OCI-LY3 (cell line): ENCODE results near the gene CARD19.

ENCODE experiments used
- H2AFZ ChIP-seq: fragments of 200-600, 300-600 bp; shearing (Covaris generic); 2 replicates; pipeline ENCODE4 v1.6.0; 2014; ENCODE audit warnings: antibody characterized with exemption, low read depth, low read length
- H3K27ac ChIP-seq: fragments of 200-600, 300-600 bp; sonication (generic); 2 replicates; pipeline ENCODE4 v1.5.1; 2014; ENCODE audit warnings: mild to moderate bottlenecking, low read length, moderate library complexity, mixed read lengths
- H3K27me3 ChIP-seq: fragments of 200-600, 300-600 bp; sonication (generic); 2 replicates; pipeline ENCODE4 v1.6.1; 2014; ENCODE audit warnings: low read depth, low read length, mixed read lengths
- H3K36me3 ChIP-seq: fragments of 200-600, 300-600 bp; sonication (generic); replicated peaks from 2 replicates; pipeline ENCODE3; 2014; ENCODE audit warnings: low read depth, low read length, mixed read lengths
- H3K4me1 ChIP-seq: fragments of 300-600, 200-600 bp; sonication (generic); 2 replicates; pipeline ENCODE4 v1.6.1; 2014; ENCODE audit warnings: low read length, mixed read lengths
- H3K4me2 ChIP-seq: fragments of 200-600, 300-600 bp; sonication (generic); 2 replicates; pipeline ENCODE4 v1.6.1; 2014; ENCODE audit warnings: low read length, mixed read lengths
- H3K4me3 ChIP-seq: fragments of 300-600, 200-600 bp; sonication (generic); 2 replicates; pipeline ENCODE4 v1.5.1; 2014; ENCODE audit warnings: antibody characterized with exemption, mild to moderate bottlenecking, low read length, moderate library complexity
- H3K79me2 ChIP-seq: fragments of 300-600, 200-600 bp; shearing (Covaris generic); 2 replicates; pipeline ENCODE4 v1.6.1; 2014; ENCODE audit warnings: mild to moderate bottlenecking, low read length, mixed read lengths
- H3K9ac ChIP-seq: fragments of 300-600, 200-600 bp; shearing (Covaris generic); 2 replicates; pipeline ENCODE4 v1.6.0; 2014; ENCODE audit warnings: mild to moderate bottlenecking, low read length, moderate library complexity
- H3K9me3 ChIP-seq: fragments of 200-600, 300-600 bp; shearing (Covaris generic); 2 replicates; pipeline ENCODE4 v1.6.1; 2014; ENCODE audit warnings: low read length, mixed read lengths; ENCODE audit not compliant: insufficient read depth
- H4K20me1 ChIP-seq: fragments of 200-600, 300-600 bp; sonication (generic); 2 replicates; pipeline ENCODE4 v1.6.1; 2016; ENCODE audit warnings: low read length, mixed read lengths; ENCODE audit not compliant: insufficient read depth
- EZH2phosphoT487 ChIP-seq: fragments of 200-600 bp; shearing (Covaris generic); IDR thresholded peaks from 2 replicates; pipeline ENCODE4 v1.6.1; 2018; ENCODE audit warnings: antibody characterized with exemption, mixed run types, low read depth
- TF ChIP-seq, protein P1 (sequence below): fragments of 200-600, 300-600 bp; sonication (generic); IDR thresholded peaks from 2 replicates; pipeline ENCODE4 v1.5.1; 2014; ENCODE audit warnings: antibody characterized with exemption, low read length, low read depth

The CARD19 gene

DNA sequence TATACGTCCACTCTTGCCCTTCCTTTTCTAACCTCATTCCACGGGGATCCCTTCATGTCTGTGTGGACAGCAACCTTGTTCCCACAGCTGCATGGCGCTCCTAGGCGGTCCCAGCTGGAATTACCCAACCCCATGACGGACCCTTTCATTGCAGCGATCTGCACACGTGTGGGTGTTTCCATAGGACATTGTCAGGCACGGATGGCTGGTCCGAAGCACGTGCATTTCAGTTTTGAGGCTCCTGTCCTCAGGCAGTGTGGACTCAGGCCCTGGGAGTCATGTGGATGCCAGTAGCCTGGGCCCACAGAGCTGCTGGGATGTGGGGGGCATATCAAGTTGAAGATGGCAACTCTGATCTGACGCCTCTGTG is 15.0 kb downstream of the CARD19 start:
- no peaks in the 10 kb centered on the region for H3K9me3 ChIP-seq
- H3K4me1 ChIP-seq, result peaks cover 41% of the 10 kb centered on the region
- TF ChIP-seq EZH2phosphoT487, result no peak
- TF ChIP-seq, protein P1, sequence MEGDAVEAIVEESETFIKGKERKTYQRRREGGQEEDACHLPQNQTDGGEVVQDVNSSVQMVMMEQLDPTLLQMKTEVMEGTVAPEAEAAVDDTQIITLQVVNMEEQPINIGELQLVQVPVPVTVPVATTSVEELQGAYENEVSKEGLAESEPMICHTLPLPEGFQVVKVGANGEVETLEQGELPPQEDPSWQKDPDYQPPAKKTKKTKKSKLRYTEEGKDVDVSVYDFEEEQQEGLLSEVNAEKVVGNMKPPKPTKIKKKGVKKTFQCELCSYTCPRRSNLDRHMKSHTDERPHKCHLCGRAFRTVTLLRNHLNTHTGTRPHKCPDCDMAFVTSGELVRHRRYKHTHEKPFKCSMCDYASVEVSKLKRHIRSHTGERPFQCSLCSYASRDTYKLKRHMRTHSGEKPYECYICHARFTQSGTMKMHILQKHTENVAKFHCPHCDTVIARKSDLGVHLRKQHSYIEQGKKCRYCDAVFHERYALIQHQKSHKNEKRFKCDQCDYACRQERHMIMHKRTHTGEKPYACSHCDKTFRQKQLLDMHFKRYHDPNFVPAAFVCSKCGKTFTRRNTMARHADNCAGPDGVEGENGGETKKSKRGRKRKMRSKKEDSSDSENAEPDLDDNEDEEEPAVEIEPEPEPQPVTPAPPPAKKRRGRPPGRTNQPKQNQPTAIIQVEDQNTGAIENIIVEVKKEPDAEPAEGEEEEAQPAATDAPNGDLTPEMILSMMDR, result no peak
- H3K79me2 ChIP-seq, result 0 out of 2 replicates have a peak, but pooled peaks cover 3% of the 10 kb centered on the region
- no peaks in the 10 kb centered on the region for H3K36me3 ChIP-seq
- no peak overlapping the region for H3K4me2 ChIP-seq
- no peak overlapping the region for H2AFZ ChIP-seq
- no peak overlapping the region for H3K27ac ChIP-seq
- no peaks in the 10 kb centered on the region for H3K27me3 ChIP-seq
- no peaks in the 10 kb centered on the region for H4K20me1 ChIP-seq
- no peak overlapping the region for H3K9ac ChIP-seq
- H3K4me3 ChIP-seq, result no peak overlapping the region

GRCh38 chr9:93111371-93112115 is 15.5 kb downstream of the CARD19 start:
- Histone ChIP-seq H3K4me3 (no peak overlapping the region), H3K4me2 (no peak overlapping the region), H4K20me1 (no peaks in the 10 kb centered on the region), H3K79me2 (0 out of 2 replicates have a peak, but pooled peaks cover 3% of the 10 kb centered on the region), H3K9ac (no peak overlapping the region), H3K36me3 (no peaks in the 10 kb centered on the region), H3K4me1 (peaks cover 40% of the 10 kb centered on the region), H3K9me3 (no peaks in the 10 kb centered on the region), H3K27me3 (no peaks in the 10 kb centered on the region), H2AFZ (no peak overlapping the region), H3K27ac (no peak overlapping the region)
- TF ChIP-seq EZH2phosphoT487, result no peak
- TF ChIP-seq, protein P1, result no peak

DNA sequence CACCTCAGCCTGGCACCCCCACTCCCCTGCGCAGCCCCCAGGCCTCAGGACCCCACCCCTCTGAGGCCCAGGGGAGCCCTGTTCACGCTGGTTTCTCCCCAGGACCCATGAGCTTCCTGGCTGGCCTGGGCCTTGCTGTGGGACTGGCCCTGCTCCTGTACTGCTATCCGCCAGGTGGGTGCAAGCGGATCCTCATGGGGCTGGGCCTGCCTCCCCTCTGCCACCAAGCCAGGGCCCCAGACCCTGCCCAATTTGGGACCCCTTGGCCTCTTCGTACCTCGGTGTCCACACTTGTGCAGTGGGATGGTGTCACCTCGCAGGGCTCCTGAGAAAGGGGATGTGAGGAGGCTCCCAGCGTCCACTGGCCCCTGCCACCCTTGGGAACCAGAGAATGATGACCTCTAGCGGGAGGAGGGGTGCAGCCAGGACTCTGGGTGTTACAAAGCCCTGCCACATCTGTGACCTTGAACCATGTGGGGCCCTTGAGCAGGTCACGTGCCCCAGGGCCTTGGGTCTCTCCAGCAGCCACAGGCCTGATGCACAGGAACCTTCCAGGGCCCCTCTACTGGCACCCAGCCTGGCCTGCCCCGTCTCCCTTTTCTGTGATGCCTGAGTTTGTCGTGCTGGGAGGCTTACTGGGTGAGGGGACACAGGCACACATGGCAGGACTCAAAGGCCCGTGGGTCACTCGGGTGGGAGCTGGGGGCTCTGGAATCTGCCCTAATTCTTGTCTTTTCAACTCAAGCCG is 16.3 kb downstream of the CARD19 start:
- no peak for TF ChIP-seq EZH2phosphoT487
- TF ChIP-seq, protein P1, result no peak
- H2AFZ ChIP-seq, result no peak overlapping the region
- no peak overlapping the region for H3K27ac ChIP-seq
- H3K4me2 ChIP-seq, result no peak overlapping the region
- H3K79me2 ChIP-seq, result 0 out of 2 replicates have a peak, but pooled peaks cover 2% of the 10 kb centered on the region
- no peaks in the 10 kb centered on the region for H4K20me1 ChIP-seq
- H3K27me3 ChIP-seq, result no peaks in the 10 kb centered on the region
- no peaks in the 10 kb centered on the region for H3K9me3 ChIP-seq
- H3K36me3 ChIP-seq, result no peaks in the 10 kb centered on the region
- no peak overlapping the region for H3K9ac ChIP-seq
- H3K4me1 ChIP-seq, result peaks cover 32% of the 10 kb centered on the region
- no peak overlapping the region for H3K4me3 ChIP-seq

DNA sequence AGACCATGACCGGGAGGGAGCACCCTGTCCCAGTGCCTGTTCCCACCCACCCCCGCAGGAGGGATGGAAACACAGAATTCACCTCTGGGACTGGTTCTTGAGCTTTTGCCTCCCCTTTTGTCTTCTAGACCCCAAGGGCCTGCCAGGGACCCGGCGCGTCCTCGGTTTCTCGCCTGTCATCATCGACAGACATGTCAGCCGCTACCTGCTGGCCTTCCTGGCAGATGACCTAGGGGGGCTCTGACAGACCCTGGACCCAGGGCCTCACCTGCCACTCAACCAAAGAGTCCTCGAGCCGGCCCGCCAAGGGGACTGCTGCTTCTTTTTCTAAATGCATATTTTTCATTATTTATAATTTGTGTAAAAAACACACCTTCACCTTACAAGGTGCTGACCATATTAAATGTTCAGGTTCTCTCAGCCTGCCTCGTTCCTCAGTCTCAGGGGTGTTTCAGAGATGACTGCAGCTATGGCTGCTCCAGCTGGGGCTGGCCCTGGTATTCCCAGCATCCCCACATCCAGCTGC is 16.9 kb downstream of the CARD19 start:
- H3K9me3 ChIP-seq, result no peaks in the 10 kb centered on the region
- H3K36me3 ChIP-seq, result no peaks in the 10 kb centered on the region
- no peak overlapping the region for H3K4me3 ChIP-seq
- H3K4me2 ChIP-seq, result no peak overlapping the region
- no peaks in the 10 kb centered on the region for H4K20me1 ChIP-seq
- TF ChIP-seq, protein P1, result no peak
- TF ChIP-seq EZH2phosphoT487, result no peak
- H3K4me1 ChIP-seq, result peaks cover 26% of the 10 kb centered on the region
- no peaks in the 10 kb centered on the region for H3K79me2 ChIP-seq
- no peaks in the 10 kb centered on the region for H3K27me3 ChIP-seq
- no peak overlapping the region for H2AFZ ChIP-seq
- no peak overlapping the region for H3K9ac ChIP-seq
- H3K27ac ChIP-seq, result no peak overlapping the region
